Erythroblast (primary cell): Measurements from ENCODE around the gene GEMIN7.
"Not testable (repeated sequence)": the region's sequence is repeated elsewhere in the genome, so short reads cannot be mapped to it uniquely, and the experiment has no call there.

Source experiments
- DNase-seq, 2 experiments: peaks; one replicate each; lab custom pipeline; 2025; lab: John Stamatoyannopoulos, UW
- GATA1 ChIP-seq: IDR thresholded peaks from 2 replicates; pipeline ENCODE4 v1.6.1; 2011; ENCODE audit warnings: low read depth, mild to moderate bottlenecking, control low read depth, low read length, moderate library complexity
- POLR2A ChIP-seq: IDR thresholded peaks from 2 replicates; pipeline ENCODE4 v1.6.1; 2011; ENCODE audit warnings: mild to moderate bottlenecking, low read length

The GEMIN7 gene

DNA sequence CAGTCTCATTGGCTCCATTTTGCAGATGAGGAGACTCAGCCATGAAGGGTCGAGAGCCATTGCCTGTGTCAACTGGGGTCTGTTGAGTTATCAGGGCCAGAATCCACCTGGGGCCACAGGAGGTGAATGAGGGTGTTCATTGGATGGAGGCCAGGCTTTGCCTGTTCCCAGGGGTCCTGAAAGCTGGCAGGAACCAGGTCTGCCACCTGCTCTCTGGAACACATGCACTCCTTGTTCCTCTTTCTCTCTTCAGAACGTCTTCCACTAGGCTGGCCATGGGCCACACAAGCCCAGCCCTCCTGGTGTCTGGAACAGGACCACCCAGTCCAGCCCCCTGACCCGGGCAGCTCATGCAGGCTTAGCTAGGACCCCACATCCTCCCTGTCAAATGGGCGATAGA is 35.1 kb downstream of the GEMIN7 start:
- TF ChIP-seq GATA1 (no peak), POLR2A (no peak)
- no peak for DNase-seq

DNA sequence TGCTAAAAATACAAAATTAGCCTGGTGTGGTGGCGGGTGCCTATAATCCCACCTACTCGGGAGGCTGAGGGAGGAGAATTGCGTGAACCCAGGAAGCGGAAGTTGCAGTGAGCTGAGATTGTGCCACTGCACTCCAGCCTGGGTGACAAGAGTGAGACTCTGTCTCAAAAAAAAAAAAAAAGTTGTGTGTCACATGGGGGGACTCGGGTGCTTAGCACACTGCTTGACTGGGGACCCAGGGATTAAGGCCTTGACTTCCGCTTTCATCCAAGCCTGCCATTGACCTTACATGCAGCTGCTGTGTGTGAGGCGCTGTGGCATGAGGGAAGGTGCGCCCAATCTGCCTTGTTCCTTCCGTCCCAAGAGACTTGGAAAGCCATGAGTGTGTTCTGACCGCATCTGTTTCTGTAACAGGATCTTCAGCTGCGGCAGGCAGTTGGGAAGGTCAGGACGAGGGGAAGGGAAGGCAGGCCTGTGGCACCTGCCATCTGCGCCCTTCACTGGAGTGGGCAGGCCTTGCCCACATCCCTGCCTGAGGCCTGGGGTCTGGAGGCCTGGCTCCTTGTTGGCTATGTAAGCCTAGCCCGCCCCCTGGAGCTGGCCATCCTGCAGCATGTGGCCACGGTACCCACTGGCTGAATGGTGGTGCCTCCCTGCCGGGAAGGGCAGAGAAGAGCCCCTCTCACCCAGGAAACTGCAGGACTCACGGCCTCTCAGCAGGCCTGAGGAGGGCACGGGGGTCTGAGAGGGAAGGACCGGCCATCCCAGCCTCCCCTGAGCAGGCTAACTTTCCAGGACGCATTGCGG is 37.0 kb downstream of the GEMIN7 start:
- DNase-seq = no peak
- TF ChIP-seq POLR2A = no peak
- TF ChIP-seq GATA1 = no peak

DNA sequence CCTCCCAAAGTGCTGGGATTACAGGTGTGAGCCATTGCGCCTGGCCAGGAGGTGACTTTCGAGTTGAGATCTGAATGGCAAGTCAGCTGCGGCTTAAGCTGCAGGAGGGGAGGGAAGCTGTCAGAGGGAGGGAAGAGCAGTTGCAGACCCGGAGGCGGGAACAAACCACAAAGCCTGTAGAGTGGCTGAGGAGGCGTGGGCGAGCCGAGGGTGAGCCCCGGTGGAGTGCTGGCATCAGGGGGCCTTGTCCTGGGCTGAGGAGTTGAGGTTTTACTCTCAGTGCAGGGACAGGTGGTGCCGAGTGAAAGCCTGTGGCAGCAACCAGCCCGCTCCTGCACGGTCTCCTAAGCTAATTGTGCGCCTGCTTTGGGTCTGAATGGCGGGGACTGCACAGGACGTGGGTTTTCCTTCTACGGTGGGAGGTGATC is 38.1 kb downstream of the GEMIN7 start:
- DNase-seq = peak in 1 of 2 experiments; percentile 16
- TF ChIP-seq POLR2A (no peak), GATA1 (no peak)

DNA sequence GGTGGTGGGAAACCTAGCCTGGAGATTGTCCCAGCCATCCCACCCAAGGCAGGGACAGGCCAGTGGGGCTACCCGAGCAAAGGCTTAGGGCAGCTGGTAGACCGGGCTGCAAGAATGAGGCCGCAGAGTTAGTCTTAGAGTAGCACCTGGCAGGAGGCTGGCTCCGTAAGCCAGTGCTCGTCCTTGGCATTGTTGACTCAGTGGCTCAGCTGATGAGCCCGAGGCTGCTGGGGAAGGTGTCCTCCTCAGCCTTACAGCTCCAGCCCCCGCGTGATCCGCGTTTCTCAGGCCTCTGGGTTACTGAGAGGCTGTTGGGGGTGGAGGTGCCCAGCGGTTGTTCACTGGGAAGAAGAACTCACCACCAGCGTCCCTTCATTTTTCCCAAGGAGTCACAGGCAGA is 38.6 kb downstream of the GEMIN7 start:
- DNase-seq = no peak
- TF ChIP-seq GATA1 (no peak), POLR2A (no peak)

DNA sequence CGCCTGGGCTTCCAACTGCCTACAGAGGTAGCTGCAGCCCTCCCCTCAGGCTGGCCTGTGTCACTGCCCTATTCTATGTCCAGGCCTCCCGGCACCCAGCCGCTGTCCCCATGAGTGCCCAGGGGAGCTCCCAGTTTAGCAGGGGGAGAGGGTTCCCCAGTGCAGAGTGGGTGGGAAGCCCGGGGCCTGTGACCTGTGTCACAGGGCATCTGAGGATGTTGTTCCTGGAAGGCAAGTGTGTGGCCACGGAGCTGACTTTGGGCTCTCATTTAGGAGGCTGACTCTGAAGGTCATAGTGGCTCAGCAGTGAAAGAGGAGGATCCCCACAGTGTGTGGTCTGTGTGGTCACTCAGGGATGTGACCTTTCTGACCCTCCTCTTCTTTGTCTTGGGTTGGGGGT is 39.0 kb downstream of the GEMIN7 start:
- DNase-seq = no peak
- TF ChIP-seq GATA1 = no peak
- TF ChIP-seq POLR2A = no peak

DNA sequence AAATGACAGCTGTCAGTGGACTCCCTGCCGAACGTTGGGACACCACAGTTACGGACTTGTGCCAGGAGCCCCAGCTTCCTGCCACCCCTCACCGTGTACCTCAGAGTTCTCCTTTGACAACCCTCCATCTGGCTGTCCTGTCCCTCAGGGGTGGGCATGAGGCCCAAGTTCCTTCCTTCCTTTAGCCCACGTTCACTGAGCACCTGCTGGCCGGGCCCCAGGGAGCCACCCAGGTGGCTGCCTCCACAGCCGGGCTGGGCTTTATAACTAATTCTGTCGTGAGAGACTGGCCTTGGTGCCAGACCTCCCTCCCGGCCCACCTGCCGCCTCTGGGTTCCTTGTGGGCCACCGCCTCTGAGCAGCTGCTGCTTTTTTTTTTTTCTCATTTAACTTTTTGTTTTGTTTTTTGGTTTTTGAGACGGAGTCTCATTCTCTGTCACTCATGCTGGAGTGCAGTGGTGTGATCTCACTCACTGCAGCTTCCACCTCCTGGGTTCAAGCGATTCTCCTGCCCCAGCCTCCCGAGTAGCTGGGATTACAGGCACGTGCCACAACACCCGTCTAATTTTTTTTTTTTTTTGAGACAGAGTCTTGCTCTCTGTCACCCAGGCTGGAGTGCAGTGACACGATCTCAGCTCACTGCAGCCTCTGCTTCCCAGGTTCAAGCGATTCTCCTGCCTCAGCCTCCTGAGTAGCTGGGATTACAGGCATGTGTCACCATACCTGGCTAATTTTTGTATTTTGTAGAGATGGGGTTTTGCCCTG is 39.7 kb downstream of the GEMIN7 start:
- not testable (repeated sequence) for DNase-seq

DNA sequence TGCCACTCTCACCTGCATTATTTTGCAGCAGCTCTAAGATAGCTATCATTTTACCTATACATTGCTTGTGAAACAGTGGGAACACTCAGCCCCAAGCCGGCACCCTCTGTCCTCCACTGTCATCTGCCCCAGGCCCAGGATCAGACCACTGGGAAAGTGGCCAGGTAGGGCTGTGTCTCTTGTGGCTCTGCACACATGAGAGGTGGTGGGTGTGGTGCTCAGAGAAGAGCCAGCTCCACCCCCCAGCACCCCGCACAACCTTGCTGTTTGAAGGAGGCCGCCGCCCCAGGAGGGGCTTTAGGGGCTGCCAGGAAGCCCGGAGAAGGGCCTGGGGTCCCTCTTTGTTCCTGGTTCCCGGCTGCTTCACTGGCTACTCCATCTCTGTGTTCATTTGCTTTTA is 40.5 kb downstream of the GEMIN7 start:
- DNase-seq = no peak
- TF ChIP-seq GATA1 = no peak
- TF ChIP-seq POLR2A = no peak

DNA sequence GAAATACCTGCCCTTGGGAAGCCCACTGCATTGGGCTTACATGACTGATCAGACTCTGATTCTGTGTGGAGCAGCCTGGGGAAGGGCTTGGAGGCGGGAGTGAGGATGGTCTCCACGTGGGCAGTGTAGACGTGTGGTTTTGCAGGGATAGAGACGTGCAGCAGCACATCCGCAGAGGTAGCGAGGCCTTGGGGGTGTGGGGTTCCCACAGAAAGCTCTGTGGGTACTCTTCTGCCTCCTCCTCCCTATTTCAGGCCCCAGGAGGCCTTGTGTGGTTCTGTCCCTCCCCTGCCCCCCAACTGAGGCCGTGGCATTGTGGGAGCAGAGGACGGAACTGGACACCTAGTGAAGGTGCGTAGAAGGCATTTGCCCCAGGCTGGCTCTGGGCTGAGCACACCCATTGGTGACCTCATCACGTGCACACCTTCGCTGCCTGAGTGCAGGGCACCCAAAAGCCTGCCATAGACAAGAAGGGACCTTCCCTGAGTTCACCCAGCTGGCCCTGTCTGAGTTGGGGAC is 42.8 kb downstream of the GEMIN7 start:
- no peak for DNase-seq
- TF ChIP-seq POLR2A = no peak
- TF ChIP-seq GATA1 = no peak

DNA sequence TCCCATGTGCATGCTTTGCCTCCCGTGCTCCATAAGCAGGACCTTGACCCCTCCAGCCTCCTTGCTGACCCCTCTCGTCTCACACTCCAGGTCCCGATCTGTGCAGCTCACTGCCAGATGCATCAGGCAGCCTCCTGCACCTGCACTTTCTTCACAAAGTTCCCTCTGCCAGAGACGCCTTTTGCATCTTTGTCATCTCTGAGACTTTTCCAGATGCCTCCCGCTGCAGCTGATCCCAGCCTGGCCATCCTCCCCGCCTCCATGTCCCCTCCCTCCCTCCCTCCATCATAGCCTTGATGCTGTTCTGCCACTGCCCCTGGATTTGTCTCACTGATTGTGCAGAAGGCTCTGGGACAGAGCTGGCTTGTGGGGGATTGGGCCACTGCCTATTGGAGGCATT is 43.8 kb downstream of the GEMIN7 start:
- no peak for DNase-seq
- TF ChIP-seq POLR2A (no peak), GATA1 (no peak)

DNA sequence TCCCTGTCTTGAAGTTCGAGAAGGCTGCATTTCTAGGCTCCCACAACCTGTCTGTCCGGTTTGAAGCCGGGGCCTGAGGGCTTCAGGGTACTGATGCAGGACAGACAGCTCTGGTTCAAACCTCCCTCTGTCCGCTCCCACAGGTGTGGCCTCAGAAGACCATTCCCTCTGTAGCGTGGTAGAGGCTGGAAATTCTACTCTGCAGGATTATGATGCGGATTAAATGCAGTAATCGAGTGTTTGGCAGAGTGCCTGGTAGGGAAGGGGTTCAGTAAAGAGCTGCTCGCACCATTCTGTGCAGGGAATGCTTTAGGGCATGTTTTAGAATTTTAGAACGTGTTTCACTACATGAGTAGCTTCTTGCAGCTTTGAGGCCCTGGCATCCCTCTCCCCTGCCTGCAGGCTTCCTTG is 44.4 kb downstream of the GEMIN7 start:
- DNase-seq = no peak
- TF ChIP-seq GATA1 = no peak
- TF ChIP-seq POLR2A = no peak

DNA sequence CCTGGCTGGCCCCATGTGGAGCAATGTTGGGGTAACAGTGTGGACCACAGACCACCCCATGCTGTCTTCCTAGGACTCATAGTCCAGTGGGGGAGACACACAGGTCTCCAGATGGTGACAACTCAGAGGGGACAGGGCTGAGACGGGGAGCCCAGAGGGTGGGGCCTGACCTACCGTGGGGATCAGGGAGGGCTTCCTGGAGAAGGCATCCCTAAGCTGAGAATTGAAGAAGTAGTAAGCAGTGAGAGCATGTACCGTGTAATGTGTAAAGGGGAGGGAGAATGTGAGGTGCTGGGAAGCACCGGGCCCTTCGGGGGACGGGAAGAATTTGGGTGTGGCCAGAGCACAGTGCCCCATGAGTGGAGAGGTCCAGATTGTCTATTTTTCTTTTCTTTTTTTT is 45.0 kb downstream of the GEMIN7 start:
- TF ChIP-seq GATA1 (no peak), POLR2A (no peak)
- no peak for DNase-seq

DNA sequence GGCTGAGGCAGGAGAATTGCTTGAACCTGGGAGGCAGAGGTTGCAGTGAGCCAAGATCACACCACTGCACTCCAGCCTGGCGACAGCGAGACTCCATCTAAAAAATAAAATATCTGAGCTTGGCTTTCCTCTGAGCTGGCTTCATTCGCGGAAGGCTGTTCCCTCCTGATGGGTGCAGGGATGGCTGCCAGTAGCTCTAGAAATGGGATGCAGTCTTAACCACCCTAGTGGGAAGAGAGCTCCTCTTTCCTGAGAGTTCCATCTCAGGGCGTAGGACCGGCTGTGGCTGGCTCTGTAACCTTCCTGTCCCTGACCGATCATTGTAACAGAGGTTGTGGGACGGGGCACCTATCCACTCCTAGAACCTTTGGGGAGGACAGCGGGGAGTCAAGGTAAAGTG is 46.3 kb downstream of the GEMIN7 start:
- DNase-seq = no peak
- TF ChIP-seq POLR2A = no peak
- TF ChIP-seq GATA1 = no peak

DNA sequence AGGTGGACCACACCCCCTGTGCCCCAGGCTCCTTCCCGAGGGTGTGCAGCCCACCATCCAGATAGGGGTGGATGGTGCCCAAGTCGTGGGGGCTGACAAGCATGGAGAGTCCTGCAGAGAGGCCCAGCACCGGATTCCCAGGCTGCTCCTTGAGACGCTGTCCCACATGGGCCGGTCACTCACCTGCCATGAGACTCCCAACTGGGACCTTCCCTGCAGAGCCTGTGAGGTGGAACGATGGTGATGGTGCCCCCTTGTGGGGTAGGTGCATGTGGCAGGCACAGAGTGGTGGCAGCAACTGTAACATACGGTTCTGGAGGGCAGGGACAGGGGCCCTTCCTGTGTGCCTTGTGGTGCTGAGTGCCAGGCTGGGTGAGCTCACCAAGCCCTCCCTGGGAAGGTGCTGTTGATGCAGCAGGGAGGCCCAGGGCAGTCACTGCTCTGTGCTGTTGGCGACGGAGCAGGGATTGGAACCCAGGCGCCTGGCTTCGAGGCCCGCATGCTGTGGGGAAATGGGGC is 47.0 kb downstream of the GEMIN7 start:
- TF ChIP-seq POLR2A (no peak), GATA1 (no peak)
- peak; percentile 59 to 78 for DNase-seq

DNA sequence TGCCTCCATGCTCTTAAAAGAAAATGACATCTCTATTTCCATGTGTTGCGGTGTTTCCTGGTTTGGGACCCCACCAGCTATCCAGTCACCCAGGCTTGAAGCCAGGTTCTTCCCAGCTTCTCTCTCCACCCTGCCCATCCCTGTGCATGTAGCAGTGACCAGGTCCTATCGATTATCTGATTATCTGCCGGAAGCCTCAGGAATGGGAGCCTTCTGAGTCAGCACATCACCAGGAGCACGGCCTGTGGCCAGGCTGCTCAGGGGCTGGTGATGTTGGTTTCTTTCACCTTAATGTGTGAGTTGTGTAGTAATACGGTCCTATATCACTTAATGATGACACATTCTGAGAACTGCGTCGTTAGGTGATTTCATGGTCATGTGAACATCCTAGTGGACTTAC is 47.6 kb downstream of the GEMIN7 start:
- no peak for DNase-seq
- TF ChIP-seq POLR2A (no peak), GATA1 (no peak)
